Measurements from ENCODE around the gene ANKRD11. TPM values are rescaled to one million over a fixed set of nuclear protein-coding genes. Genes with fewer than 3 reads are reported as not detected.
"Not testable (repeated sequence)": the region's sequence is repeated elsewhere in the genome, so short reads cannot be mapped to it uniquely, and the experiment has no call there.

The ANKRD11 gene
- total and polyA plus RNA-seq, 2 donors (not counting 1 experiment from before 2014, with no cell fraction given), result 41.5 to 71.2 TPM

DNA sequence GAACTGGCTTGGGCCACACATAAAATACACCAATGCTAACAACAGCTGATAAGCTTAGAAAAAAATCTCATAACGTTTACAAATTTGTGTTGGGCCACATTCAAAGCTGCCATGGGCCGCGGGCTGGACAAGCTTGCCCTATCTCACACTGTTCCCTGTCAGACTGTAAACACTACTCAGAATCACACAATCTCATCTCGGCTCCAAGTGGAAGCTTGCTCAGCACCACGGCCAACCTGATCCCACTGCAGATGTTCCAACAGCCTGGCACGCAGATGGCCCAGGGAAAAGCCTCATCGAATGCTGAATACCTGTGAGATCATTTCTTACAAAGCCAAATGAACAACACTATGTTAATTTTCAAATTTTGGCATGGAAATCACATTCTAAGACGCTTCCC lies 125.8 kb downstream of the ANKRD11 start:
- peak overlapping the region; percentile 64 for H3K27ac ChIP-seq (ENCODE audit: insufficient read depth, low read length)
- peaks cover 17% of the 10 kb centered on the region for H3K4me1 ChIP-seq (ENCODE audit: control insufficient read depth, extremely low read depth, insufficient read depth, low read length)
- H3K9me3 ChIP-seq (ENCODE audit: control insufficient read depth, insufficient read depth, low read depth, low read length), result no peaks in the 10 kb centered on the region
- no peak overlapping the region for H2AFZ ChIP-seq (ENCODE audit: low read length)
- H3K4me3 ChIP-seq (replicated peaks in 1 of 4; ENCODE audit: control extremely low read depth in 1 of 4, insufficient read depth in 1 of 4, low read depth in 3 of 4, low read length in 4 of 4), result no peak overlapping the region
- H3K4me2 ChIP-seq (ENCODE audit: extremely low read depth, insufficient read depth, low read length), result peak overlapping the region; percentile 46
- peaks cover 5% of the 10 kb centered on the region for H3K36me3 ChIP-seq (ENCODE audit: control insufficient read depth, insufficient read depth, low read length)
- peaks cover 92% of the 10 kb centered on the region for H3K79me2 ChIP-seq (ENCODE audit: control insufficient read depth, insufficient read depth, low read length)
- peaks cover 4% of the 10 kb centered on the region for H4K20me1 ChIP-seq (ENCODE audit: control insufficient read depth, extremely low read depth, insufficient read depth, low read length)
- H3K9ac ChIP-seq (ENCODE audit: insufficient read depth, low read length), result no peak overlapping the region
- no peak for TF ChIP-seq CTCF (conservative IDR thresholded peaks at IDR 0.05 in 1 of 2, IDR thresholded peaks at IDR 0.05 in 1 of 2; ENCODE audit: low read depth in 1 of 2, low read length in 2 of 2)
- TF ChIP-seq EZH2 (IDR thresholded peaks at IDR 0.05; ENCODE audit: low read length, missing control alignments), result no peak
- H3K27me3 ChIP-seq (ENCODE audit: control insufficient read depth, insufficient read depth, low read length), result no peaks in the 10 kb centered on the region
- peak; percentile 60 to 61 for DNase-seq (ENCODE audit: low read depth in 2 of 2)

- H3K9me3 ChIP-seq (ENCODE audit: control insufficient read depth, insufficient read depth, low read depth, low read length), result no peaks in the 10 kb centered on the region
- peaks cover 91% of the 10 kb centered on the region for H3K79me2 ChIP-seq (ENCODE audit: control insufficient read depth, insufficient read depth, low read length)
- TF ChIP-seq EZH2 (IDR thresholded peaks at IDR 0.05; ENCODE audit: low read length, missing control alignments) (no peak), CTCF (conservative IDR thresholded peaks at IDR 0.05 in 1 of 2, IDR thresholded peaks at IDR 0.05 in 1 of 2; ENCODE audit: low read depth in 1 of 2, low read length in 2 of 2) (no peak)
- no peak overlapping the region for H3K4me2 ChIP-seq (ENCODE audit: extremely low read depth, insufficient read depth, low read length)
- DNase-seq (ENCODE audit: low read depth in 2 of 2), result peak; percentile 79 to 88
- no peak overlapping the region for H3K9ac ChIP-seq (ENCODE audit: insufficient read depth, low read length)
- H3K27me3 ChIP-seq (ENCODE audit: control insufficient read depth, insufficient read depth, low read length), result no peaks in the 10 kb centered on the region
- H2AFZ ChIP-seq (ENCODE audit: low read length), result no peak overlapping the region
- H3K27ac ChIP-seq (ENCODE audit: insufficient read depth, low read length), result peak overlapping the region; percentile 64
- H4K20me1 ChIP-seq (ENCODE audit: control insufficient read depth, extremely low read depth, insufficient read depth, low read length), result peaks cover 4% of the 10 kb centered on the region
- H3K4me1 ChIP-seq (ENCODE audit: control insufficient read depth, extremely low read depth, insufficient read depth, low read length), result peaks cover 21% of the 10 kb centered on the region
- no peak overlapping the region for H3K4me3 ChIP-seq (replicated peaks in 1 of 4; ENCODE audit: control extremely low read depth in 1 of 4, insufficient read depth in 1 of 4, low read depth in 3 of 4, low read length in 4 of 4)
- H3K36me3 ChIP-seq (ENCODE audit: control insufficient read depth, insufficient read depth, low read length), result peaks cover 5% of the 10 kb centered on the region
Measured at GRCh38 chr16:89363621-89364393, 126.6 kb downstream of the ANKRD11 start.

- H3K79me2 ChIP-seq (ENCODE audit: control insufficient read depth, insufficient read depth, low read length), result peaks cover 91% of the 10 kb centered on the region
- H3K9me3 ChIP-seq (ENCODE audit: control insufficient read depth, insufficient read depth, low read depth, low read length); H3K27ac ChIP-seq (ENCODE audit: insufficient read depth, low read length); H3K4me2 ChIP-seq (ENCODE audit: extremely low read depth, insufficient read depth, low read length); H3K9ac ChIP-seq (ENCODE audit: insufficient read depth, low read length); DNase-seq (ENCODE audit: low read depth in 2 of 2); H3K4me3 ChIP-seq (replicated peaks in 1 of 4; ENCODE audit: control extremely low read depth in 1 of 4, insufficient read depth in 1 of 4, low read depth in 3 of 4, low read length in 4 of 4); H3K36me3 ChIP-seq (ENCODE audit: control insufficient read depth, insufficient read depth, low read length); H2AFZ ChIP-seq (ENCODE audit: low read length); H4K20me1 ChIP-seq (ENCODE audit: control insufficient read depth, extremely low read depth, insufficient read depth, low read length); H3K27me3 ChIP-seq (ENCODE audit: control insufficient read depth, insufficient read depth, low read length): not testable (repeated sequence)
- H3K4me1 ChIP-seq (ENCODE audit: control insufficient read depth, extremely low read depth, insufficient read depth, low read length), result peaks cover 21% of the 10 kb centered on the region
Measured at GRCh38 chr16:89362540-89363223, 127.7 kb downstream of the ANKRD11 start.
